GM06990 (cell line): Measurements from ENCODE around the gene MRPS11.

Experiments used
- DNase-seq: peaks from one replicate; pipeline ENCODE4 v3.0.0-alpha.2; 2011; ENCODE audit not compliant: insufficient read length; ENCODE audit errors: extremely low read depth
- H3K27me3 ChIP-seq: replicated peaks from 2 replicates; pipeline ENCODE4 v1.6.0; 2011; ENCODE audit warnings: low read length; ENCODE audit not compliant: control insufficient read depth, insufficient read depth
- H3K36me3 ChIP-seq: 2 replicates; pipeline ENCODE4 v1.5.1; 2011; ENCODE audit warnings: low read length; ENCODE audit not compliant: control insufficient read depth, insufficient read depth
- H3K4me3 ChIP-seq: replicated peaks from 2 replicates; pipeline ENCODE4 v1.5.1; 2011; ENCODE audit warnings: low read depth, mild to moderate bottlenecking, control low read depth, low read length
- TF ChIP-seq, protein P1 (sequence below): IDR thresholded peaks from 2 replicates; pipeline ENCODE4 v1.5.1; 2011; ENCODE audit warnings: low read length, control low read depth, mild to moderate bottlenecking, inconsistent platforms; ENCODE audit not compliant: insufficient read depth, poor library complexity, severe bottlenecking

MRPS11 gene

DNA sequence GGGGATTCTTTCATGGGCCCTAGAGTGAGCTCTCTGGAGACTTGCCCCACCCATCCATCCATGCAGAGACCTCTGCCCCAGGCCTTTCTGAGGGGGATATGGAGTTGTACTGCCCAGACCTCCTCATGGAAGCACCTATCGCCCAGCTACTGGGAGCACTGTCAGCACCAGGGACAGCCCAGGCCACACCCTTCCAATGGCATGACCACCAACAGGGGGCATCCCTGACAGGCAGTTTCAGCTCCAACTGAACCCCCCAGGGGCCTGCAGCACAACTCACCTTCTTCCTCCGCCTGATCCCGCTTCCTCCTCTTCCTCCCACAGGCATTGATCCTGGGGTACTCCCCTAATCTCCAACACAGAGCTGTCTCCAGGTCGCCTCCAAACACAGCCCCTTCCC lies 21.8 kb downstream of the MRPS11 start:
- TF ChIP-seq, protein P1, sequence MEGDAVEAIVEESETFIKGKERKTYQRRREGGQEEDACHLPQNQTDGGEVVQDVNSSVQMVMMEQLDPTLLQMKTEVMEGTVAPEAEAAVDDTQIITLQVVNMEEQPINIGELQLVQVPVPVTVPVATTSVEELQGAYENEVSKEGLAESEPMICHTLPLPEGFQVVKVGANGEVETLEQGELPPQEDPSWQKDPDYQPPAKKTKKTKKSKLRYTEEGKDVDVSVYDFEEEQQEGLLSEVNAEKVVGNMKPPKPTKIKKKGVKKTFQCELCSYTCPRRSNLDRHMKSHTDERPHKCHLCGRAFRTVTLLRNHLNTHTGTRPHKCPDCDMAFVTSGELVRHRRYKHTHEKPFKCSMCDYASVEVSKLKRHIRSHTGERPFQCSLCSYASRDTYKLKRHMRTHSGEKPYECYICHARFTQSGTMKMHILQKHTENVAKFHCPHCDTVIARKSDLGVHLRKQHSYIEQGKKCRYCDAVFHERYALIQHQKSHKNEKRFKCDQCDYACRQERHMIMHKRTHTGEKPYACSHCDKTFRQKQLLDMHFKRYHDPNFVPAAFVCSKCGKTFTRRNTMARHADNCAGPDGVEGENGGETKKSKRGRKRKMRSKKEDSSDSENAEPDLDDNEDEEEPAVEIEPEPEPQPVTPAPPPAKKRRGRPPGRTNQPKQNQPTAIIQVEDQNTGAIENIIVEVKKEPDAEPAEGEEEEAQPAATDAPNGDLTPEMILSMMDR, result peak; percentile 3
- Histone ChIP-seq H3K27me3 (no peaks in the 10 kb centered on the region), H3K36me3 (no peaks in the 10 kb centered on the region; the same call in 1 of the 2 replicates), H3K4me3 (no peak overlapping the region)
- no peak for DNase-seq

DNA sequence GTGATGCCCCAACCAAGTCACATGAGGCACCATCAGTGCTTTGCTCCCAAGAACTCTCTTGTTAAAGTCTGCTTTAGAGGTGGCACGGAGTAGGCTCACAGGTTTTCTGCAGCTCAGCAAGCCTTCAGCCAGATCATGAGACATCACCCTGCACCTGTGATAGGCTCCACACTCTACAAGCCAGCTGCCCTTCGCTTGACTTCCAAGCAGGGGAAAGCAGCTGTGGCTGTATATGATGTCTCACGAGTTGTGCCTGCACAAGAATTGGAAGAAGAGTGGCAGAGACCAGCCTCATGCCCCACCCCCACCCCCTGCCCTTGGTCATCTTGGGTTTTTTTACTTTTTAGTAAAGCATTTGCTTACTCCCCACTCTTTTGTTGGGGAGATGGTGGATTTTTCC lies 22.5 kb downstream of the MRPS11 start:
- Histone ChIP-seq H3K4me3 (no peak overlapping the region), H3K36me3 (no peaks in the 10 kb centered on the region; the same call in 1 of the 2 replicates), H3K27me3 (no peaks in the 10 kb centered on the region)
- DNase-seq, result no peak
- TF ChIP-seq, protein P1, result no peak

DNA sequence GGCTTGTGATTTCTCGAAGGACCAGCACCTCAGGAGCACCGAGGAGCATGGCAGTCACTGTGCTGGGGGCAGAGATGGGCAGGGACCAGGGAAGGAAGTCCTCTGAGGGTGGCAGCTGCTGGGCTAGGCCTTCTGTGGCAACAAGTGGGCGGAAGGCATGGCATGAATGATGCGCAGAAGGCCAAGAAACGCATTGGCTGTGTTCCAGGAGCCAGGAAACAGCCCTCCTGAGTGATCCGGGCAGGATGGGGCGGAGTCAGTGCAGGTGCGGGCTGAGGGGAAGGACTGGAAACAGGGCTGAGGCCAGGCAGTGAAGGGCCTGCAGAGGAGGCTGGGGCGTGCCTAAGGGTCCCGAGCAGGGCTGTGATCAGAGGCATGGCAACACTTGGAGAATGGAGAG lies 23.6 kb downstream of the MRPS11 start:
- DNase-seq, result no peak
- no peak overlapping the region for H3K4me3 ChIP-seq
- TF ChIP-seq, protein P1, result no peak
- H3K36me3 ChIP-seq, result no peaks in the 10 kb centered on the region
- H3K27me3 ChIP-seq, result no peaks in the 10 kb centered on the region

DNA sequence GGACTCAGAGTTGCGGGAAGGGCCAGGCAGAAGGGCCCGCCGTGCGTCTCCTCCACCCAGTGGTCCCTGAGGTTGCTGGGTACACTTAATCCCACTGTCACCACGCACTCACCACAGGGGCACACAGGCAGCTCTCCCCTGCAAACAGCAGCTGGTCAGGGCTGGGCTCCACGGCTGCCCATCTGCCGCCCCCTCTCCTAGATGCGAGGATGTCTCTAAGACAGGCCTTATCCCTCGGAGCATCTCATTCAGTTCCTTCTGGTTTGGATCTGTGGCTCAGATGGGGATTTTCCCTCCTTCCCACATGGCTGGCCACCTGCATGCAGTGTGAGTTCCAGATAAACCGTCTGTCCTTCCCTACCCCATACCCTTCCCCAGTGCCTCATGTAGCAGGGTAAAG lies 26.3 kb downstream of the MRPS11 start:
- DNase-seq, result no peak
- no peaks in the 10 kb centered on the region for H3K27me3 ChIP-seq
- TF ChIP-seq, protein P1, result no peak
- no peak overlapping the region for H3K4me3 ChIP-seq
- H3K36me3 ChIP-seq, result no peaks in the 10 kb centered on the region

DNA sequence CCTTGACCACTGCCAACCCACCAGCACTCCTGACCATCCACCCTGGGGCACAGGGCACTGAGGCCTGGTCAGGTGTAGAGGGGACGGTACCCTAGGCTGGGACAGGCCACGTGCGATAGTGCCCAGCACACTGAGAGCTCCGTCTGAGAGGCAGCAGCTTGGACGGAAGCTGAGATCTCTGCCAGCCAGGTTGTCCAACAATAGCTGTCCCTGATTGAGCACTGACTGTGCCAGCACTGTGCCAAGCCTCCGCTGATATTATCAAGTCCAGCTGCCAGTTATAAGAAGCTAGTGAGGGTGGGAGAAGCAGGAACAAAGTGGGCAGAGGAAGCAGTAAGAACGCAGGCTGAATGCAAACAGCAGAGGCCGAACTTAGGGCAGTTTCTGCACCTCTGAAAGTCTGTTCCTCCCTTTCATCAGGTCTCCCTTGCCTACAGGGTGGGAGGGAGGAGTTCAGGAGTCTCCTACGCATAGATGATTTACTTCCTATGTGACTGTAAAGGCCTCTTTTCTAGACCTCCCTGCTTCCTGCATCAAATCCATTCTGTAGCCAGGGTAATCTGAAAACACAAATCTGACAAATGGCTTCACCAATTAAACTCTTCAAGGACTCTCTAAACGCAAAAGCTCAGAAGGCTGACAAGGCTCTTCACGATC lies 29.7 kb downstream of the MRPS11 start:
- no peaks in the 10 kb centered on the region for H3K36me3 ChIP-seq
- TF ChIP-seq, protein P1, result no peak
- H3K27me3 ChIP-seq, result no peaks in the 10 kb centered on the region
- no peak for DNase-seq
- H3K4me3 ChIP-seq, result no peak overlapping the region

DNA sequence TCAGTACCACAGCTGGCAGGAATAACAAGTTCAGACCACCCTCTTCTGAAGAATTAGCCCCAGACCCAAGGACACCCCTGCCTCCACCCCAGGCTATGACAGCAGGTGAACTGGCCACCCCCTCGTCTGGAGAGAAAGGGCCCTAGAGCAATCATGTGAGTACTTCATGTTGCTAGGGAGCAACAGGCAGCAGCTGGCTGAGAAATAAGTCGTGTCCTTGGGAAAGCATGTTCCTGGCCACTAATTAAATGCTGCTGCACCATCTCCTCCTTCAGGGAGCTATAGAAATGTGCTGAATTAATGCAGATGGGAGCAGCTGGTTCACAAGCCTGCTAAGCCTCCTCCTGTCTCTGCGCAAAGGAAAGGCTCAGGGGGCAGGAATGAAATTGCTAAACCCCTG lies 31.5 kb downstream of the MRPS11 start:
- Histone ChIP-seq H3K36me3 (no peaks in the 10 kb centered on the region), H3K27me3 (no peaks in the 10 kb centered on the region), H3K4me3 (no peak overlapping the region)
- DNase-seq, result no peak
- TF ChIP-seq, protein P1, result no peak
